ENCODE measurements around the gene CHRM2. TPM values are rescaled to one million over a fixed set of nuclear protein-coding genes. Genes with fewer than 3 reads are reported as not detected.

CHRM2 gene
- total RNA-seq, 2 donors from 2014 or later, result not detected

GRCh38 chr7:137025469-137026175 lies 157.2 kb downstream of the CHRM2 start:
- DNase-seq (no peak), ATAC-seq (no peak)
- no peaks in the 10 kb centered on the region for H3K36me3 Mint-ChIP-seq (ENCODE audit: low read depth)
- no peaks in the 10 kb centered on the region for H3K4me1 Mint-ChIP-seq
- H3K27me3 Mint-ChIP-seq, result no peaks in the 10 kb centered on the region
- H3K27ac Mint-ChIP-seq, result no peak overlapping the region
- no peak overlapping the region for H3K4me3 Mint-ChIP-seq
- H3K9me3 ChIP-seq (ENCODE audit: control insufficient read depth, low read length, poor library complexity, severe bottlenecking), result no peaks in the 10 kb centered on the region

- ATAC-seq (no peak), DNase-seq (no peak)
- no peaks in the 10 kb centered on the region for H3K9me3 ChIP-seq (ENCODE audit: control insufficient read depth, low read length, poor library complexity, severe bottlenecking)
- H3K36me3 Mint-ChIP-seq (ENCODE audit: low read depth), result no peaks in the 10 kb centered on the region
- H3K27me3 Mint-ChIP-seq, result no peaks in the 10 kb centered on the region
- H3K27ac Mint-ChIP-seq, result no peak overlapping the region
- no peak overlapping the region for H3K4me3 Mint-ChIP-seq
- no peaks in the 10 kb centered on the region for H3K4me1 Mint-ChIP-seq
Measured at GRCh38 chr7:137026176-137026500, 157.7 kb downstream of the CHRM2 start.

DNA sequence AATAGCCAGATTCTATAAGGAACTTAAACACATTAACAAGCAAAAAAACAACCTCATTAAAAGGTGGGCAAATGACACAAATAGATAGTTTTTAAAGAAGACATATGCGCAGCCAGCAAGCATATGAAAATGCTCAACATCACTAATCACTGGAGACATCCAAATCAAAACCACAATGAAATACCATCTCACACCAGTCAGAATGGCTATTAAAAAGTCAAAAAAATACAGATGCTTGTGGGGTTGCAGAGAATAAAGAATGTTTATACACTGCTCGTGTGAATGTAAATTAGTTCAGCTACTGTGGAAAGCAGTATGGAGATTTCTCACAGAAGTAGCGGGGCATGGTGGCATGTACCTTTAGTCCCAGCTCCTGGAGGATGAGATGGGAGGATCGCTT lies 164.0 kb downstream of the CHRM2 start:
- no peaks in the 10 kb centered on the region for H3K36me3 Mint-ChIP-seq (ENCODE audit: low read depth)
- H3K9me3 ChIP-seq (ENCODE audit: control insufficient read depth, low read length, poor library complexity, severe bottlenecking), result no peaks in the 10 kb centered on the region
- no peak for DNase-seq
- H3K4me3 Mint-ChIP-seq, result no peak overlapping the region
- H3K27ac Mint-ChIP-seq, result no peak overlapping the region
- H3K27me3 Mint-ChIP-seq, result no peaks in the 10 kb centered on the region
- H3K4me1 Mint-ChIP-seq, result no peaks in the 10 kb centered on the region
- ATAC-seq, result no peak

GRCh38 chr7:137036768-137037167 lies 168.3 kb downstream of the CHRM2 start:
- Mint-ChIP-seq H3K4me3 (no peak overlapping the region), H3K4me1 (no peaks in the 10 kb centered on the region)
- ATAC-seq, result no peak

GRCh38 chr7:137038706-137039105 lies 170.3 kb downstream of the CHRM2 start:
- ATAC-seq (no peak), DNase-seq (no peak)
- Mint-ChIP-seq H3K4me1 (no peaks in the 10 kb centered on the region), H3K27me3 (no peaks in the 10 kb centered on the region), H3K4me3 (no peak overlapping the region), H3K36me3 (ENCODE audit: low read depth) (no peaks in the 10 kb centered on the region), H3K27ac (no peak overlapping the region)
- H3K9me3 ChIP-seq (ENCODE audit: control insufficient read depth, low read length, poor library complexity, severe bottlenecking), result no peaks in the 10 kb centered on the region

More at GRCh38 chr7:137036768-137037167, 168.3 kb downstream of the CHRM2 start:
- no peak overlapping the region for H3K27ac Mint-ChIP-seq
- H3K36me3 Mint-ChIP-seq (ENCODE audit: low read depth), result no peaks in the 10 kb centered on the region
- no peak for DNase-seq
- no peaks in the 10 kb centered on the region for H3K27me3 Mint-ChIP-seq
- H3K9me3 ChIP-seq (ENCODE audit: control insufficient read depth, low read length, poor library complexity, severe bottlenecking), result no peaks in the 10 kb centered on the region

GRCh38 chr7:137040745-137041144 lies 172.3 kb downstream of the CHRM2 start:
- Mint-ChIP-seq H3K4me1 (no peaks in the 10 kb centered on the region), H3K27me3 (no peaks in the 10 kb centered on the region), H3K4me3 (no peak overlapping the region), H3K36me3 (ENCODE audit: low read depth) (no peaks in the 10 kb centered on the region), H3K27ac (no peak overlapping the region)
- no peaks in the 10 kb centered on the region for H3K9me3 ChIP-seq (ENCODE audit: control insufficient read depth, low read length, poor library complexity, severe bottlenecking)
- ATAC-seq, result no peak
- no peak for DNase-seq

GRCh38 chr7:137045573-137045972 lies 177.1 kb downstream of the CHRM2 start:
- H3K36me3 Mint-ChIP-seq (ENCODE audit: low read depth), result no peaks in the 10 kb centered on the region
- no peaks in the 10 kb centered on the region for H3K4me1 Mint-ChIP-seq
- DNase-seq (no peak), ATAC-seq (no peak)
- H3K27ac Mint-ChIP-seq, result no peak overlapping the region
- no peaks in the 10 kb centered on the region for H3K9me3 ChIP-seq (ENCODE audit: control insufficient read depth, low read length, poor library complexity, severe bottlenecking)
- H3K27me3 Mint-ChIP-seq, result no peaks in the 10 kb centered on the region
- no peak overlapping the region for H3K4me3 Mint-ChIP-seq

GRCh38 chr7:137069249-137069963 lies 201.0 kb downstream of the CHRM2 start:
- Mint-ChIP-seq H3K4me3 (no peak overlapping the region), H3K27me3 (no peaks in the 10 kb centered on the region), H3K4me1 (no peaks in the 10 kb centered on the region), H3K27ac (no peak overlapping the region), H3K36me3 (ENCODE audit: low read depth) (no peaks in the 10 kb centered on the region)
- H3K9me3 ChIP-seq (ENCODE audit: control insufficient read depth, low read length, poor library complexity, severe bottlenecking), result no peaks in the 10 kb centered on the region
- no peak for DNase-seq
- ATAC-seq, result no peak
